Tibial nerve (tissue), 4 donors: ENCODE measurements around the gene MT1F. TPM values are rescaled to one million over a fixed set of nuclear protein-coding genes. Genes with fewer than 3 reads are reported as not detected.
A peak's percentile ranks its signal among the peaks of the same experiment; 100 is the strongest.

ENCODE experiments used
- DNase-seq, 2 donors: peaks; one replicate each; pipeline ENCODE4 v3.0.0-alpha.2; 2019; ENCODE audit warnings: low spot score in 2 of 2
- H3K27ac ChIP-seq, 4 donors: fragments of 200-600 bp; sonication (generic) in 3 of 4; one replicate each; pipeline ENCODE4 v1.5.1; 2017 to 2019; ENCODE audit warnings: mild to moderate bottlenecking in 1 of 4
- H3K27me3 ChIP-seq, 2 donors: fragments of 200-600 bp; sonication (generic) in 1 of 2; one replicate each; pipeline versions ENCODE4 v1.5.1 to v1.6.0; 2017 to 2019
- H3K36me3 ChIP-seq, 3 donors: fragments of 200-600 bp; sonication (generic); one replicate each; pipeline ENCODE4 v1.5.1; 2018 to 2019
- H3K4me1 ChIP-seq, 4 donors: fragments of 200-600 bp; sonication (generic) in 3 of 4; one replicate each; pipeline ENCODE4 v1.5.1; 2017 to 2019
- H3K4me3 ChIP-seq, 4 donors: fragments of 200-600 bp; sonication (generic) in 3 of 4; one replicate each; pipeline ENCODE4 v1.5.1; 2017 to 2019; ENCODE audit warnings: mild to moderate bottlenecking in 1 of 4, moderate library complexity in 1 of 4
- H3K9me3 ChIP-seq, 4 donors: fragments of 200-600 bp; sonication (generic) in 3 of 4; one replicate each; pipeline ENCODE4 v1.5.1; 2017 to 2019
- EP300 ChIP-seq, 2 donors: sonication (generic); formaldehyde crosslinking; IDR thresholded peaks; one replicate each; pipeline ENCODE4 v1.6.1; 2017; ENCODE audit warnings: antibody characterized with exemption in 2 of 2, mild to moderate bottlenecking in 1 of 2
- POLR2A ChIP-seq, 2 donors: fragments of 450-650 bp; IDR thresholded peaks; one replicate each; pipeline ENCODE4 v1.6.1; 2017; ENCODE audit warnings: antibody characterized with exemption in 2 of 2, mild to moderate bottlenecking in 2 of 2, moderate library complexity in 2 of 2
- WGBS, 2 donors: methylation state at CpG; one replicate each; pipeline ENCODE4 v1.1.5; 2018; 5-methylcytosine and 5-hydroxymethylcytosine counted together
- total RNA-seq, 4 donors: library from RNA; depleted of rRNA; stranded (reverse); fragments of >200 nt; gene quantifications; one replicate each; pipeline ENCODE4 v1.1.0, GENCODE V29; 2016
- TF ChIP-seq, protein P1 (sequence below), 5 experiments: fragments of 200-600 bp in 3 of 5; fragments of 450-650 bp in 2 of 5; sonication (generic) in 3 of 5; IDR thresholded peaks; one replicate each; pipeline ENCODE4 v1.5.1; 2016 to 2019; ENCODE audit warnings: antibody characterized with exemption in 5 of 5, mild to moderate bottlenecking in 3 of 5, moderate library complexity in 2 of 5

Gene MT1F
- total RNA-seq, 4 donors from 2014 or later = 3.0 to 34.3 (median 11.3) TPM

DNA sequence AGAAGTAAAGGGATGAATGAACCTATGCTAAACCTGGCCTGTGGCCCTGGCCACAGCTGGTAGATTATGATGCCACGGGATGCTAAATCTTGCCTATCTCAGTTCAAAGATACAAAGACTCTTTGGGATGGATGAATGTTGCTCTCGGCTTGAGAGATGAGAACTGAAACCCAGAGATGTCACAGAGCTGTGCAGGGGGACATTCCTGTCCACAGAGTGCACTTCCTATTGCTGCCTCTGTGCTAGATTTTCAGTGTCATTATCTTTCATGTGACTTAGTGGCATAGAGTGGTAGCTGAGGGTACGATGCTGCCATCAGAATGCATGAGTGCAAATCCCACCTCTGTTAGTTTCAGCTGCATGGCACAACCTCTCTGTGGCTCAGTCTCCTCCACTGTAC, 27.6 kb upstream of the MT1F start:
- TF ChIP-seq, protein P1, sequence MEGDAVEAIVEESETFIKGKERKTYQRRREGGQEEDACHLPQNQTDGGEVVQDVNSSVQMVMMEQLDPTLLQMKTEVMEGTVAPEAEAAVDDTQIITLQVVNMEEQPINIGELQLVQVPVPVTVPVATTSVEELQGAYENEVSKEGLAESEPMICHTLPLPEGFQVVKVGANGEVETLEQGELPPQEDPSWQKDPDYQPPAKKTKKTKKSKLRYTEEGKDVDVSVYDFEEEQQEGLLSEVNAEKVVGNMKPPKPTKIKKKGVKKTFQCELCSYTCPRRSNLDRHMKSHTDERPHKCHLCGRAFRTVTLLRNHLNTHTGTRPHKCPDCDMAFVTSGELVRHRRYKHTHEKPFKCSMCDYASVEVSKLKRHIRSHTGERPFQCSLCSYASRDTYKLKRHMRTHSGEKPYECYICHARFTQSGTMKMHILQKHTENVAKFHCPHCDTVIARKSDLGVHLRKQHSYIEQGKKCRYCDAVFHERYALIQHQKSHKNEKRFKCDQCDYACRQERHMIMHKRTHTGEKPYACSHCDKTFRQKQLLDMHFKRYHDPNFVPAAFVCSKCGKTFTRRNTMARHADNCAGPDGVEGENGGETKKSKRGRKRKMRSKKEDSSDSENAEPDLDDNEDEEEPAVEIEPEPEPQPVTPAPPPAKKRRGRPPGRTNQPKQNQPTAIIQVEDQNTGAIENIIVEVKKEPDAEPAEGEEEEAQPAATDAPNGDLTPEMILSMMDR (IDR thresholded peaks at IDR 0.05) = no peak
- TF ChIP-seq POLR2A (IDR thresholded peaks at IDR 0.05) = no peak
- 80 to 81% methylated on average over 3 of the region's 3 CpGs for WGBS, 2 donors
- DNase-seq = no peak
- Histone ChIP-seq H3K9me3 (no peaks in the 10 kb centered on the region), H3K4me3 (no peak overlapping the region), H3K27ac (peak overlapping the region in 2 of 4 donors; percentile 41 to 94), H3K27me3 (peaks cover 0 to 13% of the 10 kb centered on the region in 2 donors), H3K4me1 (peaks cover 0 to 62% (median 18%) of the 10 kb centered on the region in 4 donors), H3K36me3 (no peaks in the 10 kb centered on the region)

DNA sequence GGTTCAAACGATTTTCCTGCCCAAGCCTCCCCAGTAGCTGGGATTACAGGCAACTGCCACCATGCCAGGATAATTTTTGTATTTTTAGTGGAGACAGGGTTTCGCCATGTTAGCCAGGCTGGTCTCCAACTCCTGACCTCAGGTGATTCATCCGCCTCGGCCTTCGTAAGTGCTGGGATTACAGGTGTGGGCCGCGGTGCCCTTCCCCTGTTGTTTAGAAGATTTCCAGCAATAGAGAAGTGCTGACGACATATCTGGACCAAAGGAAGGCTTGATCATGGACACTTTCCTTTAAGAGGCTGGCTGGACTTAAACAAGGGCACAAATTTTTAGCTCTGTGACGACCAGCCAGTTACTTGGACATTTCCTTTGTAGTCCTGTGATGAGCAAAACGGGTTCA, 26.6 kb upstream of the MT1F start:
- H3K27me3 ChIP-seq = peaks cover 0 to 21% of the 10 kb centered on the region in 2 donors
- TF ChIP-seq POLR2A (IDR thresholded peaks at IDR 0.05) (no peak), EP300 (IDR thresholded peaks at IDR 0.05) (no peak)
- TF ChIP-seq, protein P1 (IDR thresholded peaks at IDR 0.05) = no peak
- WGBS, 2 donors = 88 to 92% methylated on average over 10 of the region's 10 CpGs
- H3K9me3 ChIP-seq = no peaks in the 10 kb centered on the region
- no peak overlapping the region for H3K4me3 ChIP-seq
- DNase-seq = no peak
- H3K36me3 ChIP-seq = no peaks in the 10 kb centered on the region
- H3K27ac ChIP-seq = peak overlapping the region; percentile 47 to 94 (median 84)
- H3K4me1 ChIP-seq = peaks cover 0 to 62% (median 14%) of the 10 kb centered on the region in 4 donors

DNA sequence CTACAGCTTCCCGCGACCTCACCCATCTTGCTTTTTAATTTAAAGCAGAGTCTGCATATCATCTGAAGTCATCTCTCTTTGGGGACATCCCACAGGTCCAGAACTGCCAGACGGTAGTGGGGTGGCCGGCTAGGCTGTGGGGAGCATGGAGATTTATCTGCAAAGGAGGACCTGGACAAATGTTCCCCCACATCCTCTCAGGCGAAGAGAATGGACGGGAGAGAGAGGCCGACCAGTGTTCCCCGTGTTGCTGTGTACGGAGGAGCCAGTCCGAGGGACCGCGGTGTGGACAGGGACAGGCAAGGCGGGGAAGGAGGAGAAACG, 26.0 kb upstream of the MT1F start:
- no peak for DNase-seq
- TF ChIP-seq POLR2A (IDR thresholded peaks at IDR 0.05) = no peak
- no peak for TF ChIP-seq EP300 (IDR thresholded peaks at IDR 0.05)
- TF ChIP-seq, protein P1 (IDR thresholded peaks at IDR 0.05) = no peak

DNA sequence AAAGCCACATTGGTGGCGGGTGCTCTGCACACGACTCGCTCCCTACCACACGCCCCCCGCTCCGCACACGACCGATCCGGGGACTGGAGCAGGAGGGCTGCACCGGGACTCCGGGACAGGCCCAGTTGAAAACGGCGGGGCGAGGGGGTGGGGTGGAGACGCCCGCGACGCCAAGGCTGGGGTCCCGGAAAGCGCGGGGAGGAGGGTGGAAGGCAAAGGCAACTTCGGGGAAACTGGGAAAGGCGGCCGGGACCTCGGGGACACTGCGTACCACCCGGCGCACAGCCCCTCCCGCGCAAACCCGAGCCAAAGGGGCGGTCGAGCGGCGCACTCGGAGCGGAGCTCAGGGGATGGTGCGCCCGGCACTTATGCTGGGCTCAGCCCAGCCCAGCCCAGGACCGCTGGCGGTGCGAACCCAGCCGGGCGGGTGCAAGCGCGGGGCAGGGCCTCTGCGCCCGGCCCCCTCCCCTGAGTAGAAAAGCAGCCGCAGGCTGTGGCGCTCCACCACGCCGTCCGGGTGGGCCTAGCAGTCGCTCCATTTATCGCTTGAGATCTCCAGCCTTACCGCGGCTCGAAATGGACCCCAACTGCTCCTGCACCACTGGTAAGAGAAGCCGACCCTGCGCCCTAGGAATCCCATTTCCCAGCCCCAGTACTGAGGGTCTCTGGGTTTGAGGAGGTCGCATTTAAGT, 25.5 kb upstream of the MT1F start, which contains the start of gene MT1M:
Gene MT1M, plus strand, starts transcription at position 504 of the 692 bp plus-strand sequence. Its CDS starts 73 bp downstream, at position 577.
- Histone ChIP-seq H3K9me3 (no peaks in the 10 kb centered on the region), H3K27me3 (peaks cover 0 to 24% of the 10 kb centered on the region in 2 donors), H3K4me1 (peaks cover 0 to 61% (median 13%) of the 10 kb centered on the region in 4 donors), H3K4me3 (peak within 1 kb of the TSS; percentile 38 to 60 (median 50)), H3K27ac (peak within 1 kb of the TSS; percentile 47 to 94 (median 84)), H3K36me3 (no peaks in the 10 kb centered on the region)
- WGBS, 2 donors = 0 to 1% methylated on average over 27 to 55 of the region's 61 CpGs
- DNase-seq = no peak
- TF ChIP-seq EP300 (IDR thresholded peaks at IDR 0.05) = peak; percentile 45 to 93
- TF ChIP-seq, protein P1 (IDR thresholded peaks at IDR 0.05) = peak in 1 of 5 experiments; percentile 23
- peak; percentile 47 to 56 for TF ChIP-seq POLR2A (IDR thresholded peaks at IDR 0.05)

More for the DNA sequence above, 26.0 kb upstream of the MT1F start:
- Histone ChIP-seq H3K9me3 (no peaks in the 10 kb centered on the region), H3K27ac (peak overlapping the region; percentile 47 to 94 (median 84)), H3K27me3 (peaks cover 0 to 21% of the 10 kb centered on the region in 2 donors), H3K4me1 (peaks cover 0 to 63% (median 13%) of the 10 kb centered on the region in 4 donors), H3K4me3 (peak overlapping the region; percentile 38 to 60 (median 50)), H3K36me3 (no peaks in the 10 kb centered on the region)
- 25 to 29% methylated on average over 13 to 14 of the region's 14 CpGs for WGBS, 2 donors

DNA sequence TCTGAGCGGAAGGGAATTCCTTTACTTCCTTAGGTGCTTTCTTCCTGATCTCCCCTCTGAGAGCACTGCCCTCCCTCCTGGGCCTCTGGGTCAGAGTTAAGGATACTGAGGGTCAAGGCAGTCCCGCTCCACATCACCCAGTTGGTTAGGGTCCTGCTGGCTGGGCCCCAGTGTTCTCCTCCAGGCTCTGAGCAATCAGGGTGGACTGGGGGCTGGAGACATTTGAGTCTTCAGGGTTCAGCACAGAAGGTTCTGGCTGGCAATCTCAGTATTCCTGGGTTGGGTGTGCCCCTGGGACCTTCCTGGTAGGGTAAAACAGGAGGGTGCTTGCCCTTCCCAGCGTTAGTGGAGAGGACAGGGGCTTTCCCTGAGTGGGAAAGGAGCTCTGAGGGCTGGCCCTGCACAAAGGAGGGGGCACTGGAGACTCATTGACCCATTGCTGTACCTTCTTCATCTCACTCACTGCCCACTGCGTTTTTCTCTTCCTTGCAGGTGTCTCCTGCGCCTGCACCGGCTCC, 24.9 kb upstream of the MT1F start:
- H3K4me1 ChIP-seq = peaks cover 0 to 64% (median 14%) of the 10 kb centered on the region in 4 donors
- peak overlapping the region; percentile 38 to 60 (median 50) for H3K4me3 ChIP-seq
- no peak for DNase-seq
- peak overlapping the region; percentile 47 to 94 (median 84) for H3K27ac ChIP-seq
- peaks cover 0 to 29% of the 10 kb centered on the region in 2 donors for H3K27me3 ChIP-seq
- no peaks in the 10 kb centered on the region for H3K36me3 ChIP-seq
- no peaks in the 10 kb centered on the region for H3K9me3 ChIP-seq
- WGBS, 2 donors = 51% methylated on average over 6 of the region's 6 CpGs
- no peak for TF ChIP-seq POLR2A (IDR thresholded peaks at IDR 0.05)
- TF ChIP-seq, protein P1 (IDR thresholded peaks at IDR 0.05) = no peak
- TF ChIP-seq EP300 (IDR thresholded peaks at IDR 0.05) = no peak
